HCT116 (cell line): Measurements from ENCODE around the gene SRCAP. TPM values are rescaled to one million over a fixed set of nuclear protein-coding genes. Genes with fewer than 3 reads are reported as not detected.

ENCODE experiments used
- ATAC-seq: fragments of 200-7000 bp; cut with Tn5 transposase; 2 replicates; pipeline ENCODE4 v1.9.1; 2020; ENCODE audit warnings: mild to moderate bottlenecking, moderate library complexity
- BruUV-seq: library from RNA; stranded (reverse); fragments of 400-500 nt; replicated peaks from 2 replicates; lab custom pipeline; 2021; lab: Mats Ljungman, UMichigan
- CTCF ChIA-PET: fragments of 300-600 bp; sonication (Branson Sonifier 250); formaldehyde crosslinking; loops from one replicate; lab custom pipeline; 2021; ENCODE audit warnings: antibody characterized with exemption; lab: Charles Lee
- POLR2A ChIA-PET: fragments of 300-600, 350-600 bp; sonication (Branson Sonifier 250); formaldehyde crosslinking; loops from one replicate; lab custom pipeline; 2021; ENCODE audit warnings: antibody characterized with exemption; lab: Charles Lee
- RAD21 ChIA-PET, 2 experiments: fragments of 300-600 bp; sonication (Branson Sonifier 250); formaldehyde crosslinking; loops; one replicate each; lab custom pipeline; 2023; ENCODE audit warnings: low total read pairs in 2 of 2; ENCODE audit not compliant: uncharacterized antibody in 2 of 2, unreplicated experiment in 2 of 2, low non-redundant PET in 1 of 2; lab: Charles Lee
- DNase-seq: peaks from one replicate; pipeline ENCODE4 v3.0.0-alpha.2; 2010; ENCODE audit warnings: low read depth, low spot score
- H2AFZ ChIP-seq: fragments of 200-600 bp; shearing (Covaris generic), sonication (generic); 2 replicates; pipeline ENCODE4 v1.6.1; 2017; ENCODE audit warnings: low read depth, mixed run types, mixed read lengths, antibody characterized with exemption, low read length; ENCODE audit not compliant: poor library complexity, severe bottlenecking
- H3K27ac ChIP-seq: 2 replicates; pipeline ENCODE4 v1.5.1; 2012; ENCODE audit warnings: low read depth, low read length
- H3K27me3 ChIP-seq: fragments of 200-600 bp; sonication (generic); 2 replicates; pipeline ENCODE4 v1.6.1; 2016; ENCODE audit warnings: mixed run types, low read length, mixed read lengths; ENCODE audit not compliant: insufficient read depth
- H3K36me3 ChIP-seq, 2 experiments: fragments of 200-500 bp in 1 of 2; fragments of 200-600 bp in 1 of 2; sonication (Bioruptor generic) in 1 of 2; sonication (generic) in 1 of 2; 2 replicates each; pipeline versions ENCODE4 v1.5.1 to v1.6.1; 2014 to 2016; ENCODE audit warnings: low read length in 2 of 2, inconsistent platforms in 1 of 2, mixed read lengths in 1 of 2, mixed run types in 1 of 2; ENCODE audit not compliant: insufficient read depth in 2 of 2, control insufficient read depth in 1 of 2
- H3K4me1 ChIP-seq, 2 experiments: fragments of 200-600 bp in 1 of 2; sonication (generic) in 1 of 2; 2 replicates each; pipeline versions ENCODE4 v1.5.1 to v1.6.1; 2012 to 2017; ENCODE audit warnings: low read length in 2 of 2, inconsistent platforms in 1 of 2, mild to moderate bottlenecking in 1 of 2, mixed read lengths in 1 of 2, mixed run types in 1 of 2, moderate library complexity in 1 of 2; ENCODE audit not compliant: insufficient read depth in 2 of 2, control insufficient read depth in 1 of 2
- H3K4me2 ChIP-seq: fragments of 200-600 bp; sonication (generic); 2 replicates; pipeline ENCODE4 v1.6.1; 2017; ENCODE audit warnings: mixed run types, low read length, mixed read lengths
- H3K4me3 ChIP-seq, 2 experiments: fragments of 200-600 bp in 1 of 2; sonication (generic) in 1 of 2; replicated peaks in 1 of 2; 2 replicates each; pipeline ENCODE4 v1.5.1; 2011 to 2016; ENCODE audit warnings: low read length in 2 of 2, control low read depth in 1 of 2, low read depth in 1 of 2, mild to moderate bottlenecking in 1 of 2, mixed read lengths in 1 of 2, mixed run types in 1 of 2
- H3K79me2 ChIP-seq: fragments of 200-600 bp; sonication (generic); 2 replicates; pipeline ENCODE4 v1.6.1; 2017; ENCODE audit warnings: mild to moderate bottlenecking, mixed run types, low read length, moderate library complexity, mixed read lengths; ENCODE audit not compliant: insufficient read depth
- H3K9ac ChIP-seq: fragments of 200-600 bp; sonication (generic); 2 replicates; pipeline ENCODE4 v1.6.1; 2016; ENCODE audit warnings: low read length, mixed read lengths
- H3K9me2 ChIP-seq: fragments of 200-600 bp; sonication (generic), shearing (Covaris generic); 2 replicates; pipeline ENCODE4 v1.6.1; 2017; ENCODE audit warnings: mixed run types, mild to moderate bottlenecking, moderate library complexity; ENCODE audit not compliant: insufficient read depth
- H3K9me3 ChIP-seq, 2 experiments: fragments of 200-500 bp in 1 of 2; fragments of 200-600 bp in 1 of 2; sonication (Bioruptor generic) in 1 of 2; sonication (generic) in 1 of 2; 2 replicates each; pipeline ENCODE4 v1.6.1; 2014 to 2017; ENCODE audit warnings: low read length in 2 of 2, mixed read lengths in 2 of 2, inconsistent platforms in 1 of 2, low read depth in 1 of 2, mild to moderate bottlenecking in 1 of 2, mixed run types in 1 of 2, moderate library complexity in 1 of 2; ENCODE audit not compliant: control insufficient read depth in 1 of 2, insufficient read depth in 1 of 2
- H4K20me1 ChIP-seq: fragments of 200-600 bp; sonication (generic), shearing (Covaris generic); 2 replicates; pipeline ENCODE4 v1.6.1; 2017; ENCODE audit warnings: mixed run types, mild to moderate bottlenecking, moderate library complexity; ENCODE audit not compliant: insufficient read depth
- ATF3 ChIP-seq: IDR thresholded peaks from 2 replicates; pipeline ENCODE4 v1.6.1; 2012
- CBX3 ChIP-seq: IDR thresholded peaks from 2 replicates; pipeline ENCODE4 v1.6.1; 2012; ENCODE audit warnings: low read depth
- CEBPB ChIP-seq: IDR thresholded peaks from 2 replicates; pipeline ENCODE4 v1.6.1; 2012; ENCODE audit warnings: low read depth
- CTCF ChIP-seq, 3 experiments: fragments of 200-600 bp in 1 of 3; sonication (generic) in 1 of 3; IDR thresholded peaks in 2 of 3; conservative IDR thresholded peaks in 1 of 3; 2 replicates each; pipeline ENCODE4 v1.5.1; 2012 to 2017; ENCODE audit warnings: low read depth in 2 of 3, low read length in 2 of 3, antibody characterized with exemption in 1 of 3, borderline replicate concordance in 1 of 3, control low read depth in 1 of 3, mild to moderate bottlenecking in 1 of 3, mixed read lengths in 1 of 3, mixed run types in 1 of 3, moderate library complexity in 1 of 3; ENCODE audit not compliant: insufficient read depth in 1 of 3
- EGR1 ChIP-seq: IDR thresholded peaks from 2 replicates; pipeline ENCODE4 v1.6.1; 2012; ENCODE audit warnings: low read depth
- EZH2 ChIP-seq: fragments of 200-600 bp; sonication (generic); IDR thresholded peaks from 2 replicates; pipeline ENCODE4 v1.6.1; 2017; ENCODE audit warnings: antibody characterized with exemption, mixed run types
- FOSL1 ChIP-seq: IDR thresholded peaks from 2 replicates; pipeline ENCODE4 v1.6.1; 2012; ENCODE audit warnings: low read depth
- JUND ChIP-seq: IDR thresholded peaks from 2 replicates; pipeline ENCODE4 v1.6.1; 2012
- MAX ChIP-seq: IDR thresholded peaks from 2 replicates; pipeline ENCODE4 v1.6.1; 2012
- POLR2A ChIP-seq: IDR thresholded peaks from 2 replicates; pipeline ENCODE4 v1.7.0; 2011; ENCODE audit warnings: borderline replicate concordance; ENCODE audit not compliant: insufficient read depth, insufficient read length; ENCODE audit errors: extremely low read depth
- RAD21 ChIP-seq: IDR thresholded peaks from 2 replicates; pipeline ENCODE4 v1.6.1; 2012; ENCODE audit warnings: low read depth, mild to moderate bottlenecking
- REST ChIP-seq: IDR thresholded peaks from 2 replicates; pipeline ENCODE4 v1.6.1; 2012; ENCODE audit warnings: low read depth
- SP1 ChIP-seq: IDR thresholded peaks from 2 replicates; pipeline ENCODE4 v1.6.1; 2012; ENCODE audit warnings: low read depth
- TCF7L2 ChIP-seq: IDR thresholded peaks from 2 replicates; pipeline ENCODE4 v1.7.0; 2011; ENCODE audit warnings: borderline replicate concordance, inconsistent platforms; ENCODE audit not compliant: insufficient read depth, insufficient read length; ENCODE audit errors: extremely low read depth
- YY1 ChIP-seq: IDR thresholded peaks from 2 replicates; pipeline ENCODE4 v1.6.1; 2011; ENCODE audit warnings: low read length, low read depth, moderate library complexity, mild to moderate bottlenecking; ENCODE audit not compliant: insufficient replicate concordance; ENCODE audit errors: extremely low read depth
- ZBTB33 ChIP-seq: IDR thresholded peaks from 2 replicates; pipeline ENCODE4 v1.6.1; 2011; ENCODE audit warnings: mild to moderate bottlenecking, low read length, moderate library complexity; ENCODE audit not compliant: insufficient replicate concordance; ENCODE audit errors: extremely low read depth
- ZFX ChIP-seq: fragments of 450-650 bp; IDR thresholded peaks from 2 replicates; pipeline ENCODE4 v1.6.1; 2017
- intact Hi-C: fragments of 100-400 bp; cut with micrococcal nuclease; formaldehyde crosslinking; loops from 2 replicates; pipeline ENCODE4 v1.10.0; 2022
- total RNA-seq: library from RNA; stranded (reverse); gene quantifications from one replicate; pipeline ENCODE4 v1.2.1, GENCODE V29; 2021; ENCODE audit not compliant: unreplicated experiment

Gene SRCAP
- total RNA-seq, 1 experiment from 2014 or later: 59.6 TPM

- TF ChIP-seq EGR1: no peak
- TF ChIP-seq EZH2: no peak
- TF ChIP-seq, all 23 proteins: peak for 0
These were observed 44.1 kb upstream of the SRCAP start (continued) for GRCh38 chr16:30654856-30655255.

- Histone ChIP-seq H3K9me3 (no peaks in the 10 kb centered on the region), H2AFZ (no peak overlapping the region), H4K20me1 (no peaks in the 10 kb centered on the region), H3K9ac (no peak overlapping the region), H3K9me2 (no peaks in the 10 kb centered on the region), H3K4me3 (no peak overlapping the region), H3K36me3 (peaks cover 10 to 21% of the 10 kb centered on the region in 2 experiments), H3K79me2 (peaks cover 28% of the 10 kb centered on the region), H3K27ac (no peak overlapping the region), H3K4me2 (no peak overlapping the region), H3K27me3 (no peaks in the 10 kb centered on the region), H3K4me1 (peaks cover 17 to 29% of the 10 kb centered on the region in 2 experiments)
- no peak for ATAC-seq
- ChIA-PET CTCF (no interaction called here), POLR2A (no interaction called here), RAD21 (no interaction called here)
- intact Hi-C loops: no loop called here
- DNase-seq: no peak
- TF ChIP-seq ZBTB33 (no peak), ATF3 (no peak), MAX (no peak), YY1 (no peak), CBX3 (no peak), EZH2 (no peak), ZFX (no peak), CTCF (IDR thresholded peaks at IDR 0.05 in 2 of 3, conservative IDR thresholded peaks at IDR 0.05 in 1 of 3; ENCODE audit: borderline replicate concordance in 1 of 3, insufficient read depth in 1 of 3, low read depth in 2 of 3, low read length in 2 of 3) (no peak), CEBPB (no peak), SP1 (no peak), JUND (no peak), POLR2A (no peak), REST (no peak), TCF7L2 (no peak), FOSL1 (no peak), RAD21 (no peak)
- no TSS peak for BruUV-seq
These were observed 43.1 kb upstream of the SRCAP start for GRCh38 chr16:30655815-30656347.
